ENCODE data around the gene ERC2. TPM values are rescaled to one million over a fixed set of nuclear protein-coding genes. Genes with fewer than 3 reads are reported as not detected.

Gene ERC2
- total RNA-seq, 3 donors from 2014 or later: 0.64 to 7.3 (median 1.3) TPM

DNA sequence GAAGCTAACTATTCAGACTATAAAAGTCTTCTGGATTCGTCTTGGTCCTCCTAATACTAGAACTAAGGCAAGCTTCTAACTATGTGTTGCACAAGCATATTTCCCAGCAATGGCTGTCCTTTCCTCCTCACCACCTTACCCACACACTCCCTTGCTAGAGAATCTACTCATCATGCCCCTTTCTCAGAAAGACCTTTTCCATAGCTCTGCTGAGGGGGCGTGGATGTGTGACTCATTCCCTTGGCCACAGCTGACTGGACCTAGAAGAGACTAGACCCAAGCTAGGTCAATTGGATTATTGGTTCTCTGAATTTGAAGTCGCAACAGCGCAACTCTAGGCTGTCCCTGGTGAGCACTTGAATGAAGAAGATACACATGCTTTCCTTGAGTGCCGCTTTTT, 47.1 kb downstream of the ERC2 start:
- no peak for TF ChIP-seq POLR2AphosphoS5 (IDR thresholded peaks at IDR 0.05)
- TF ChIP-seq POLR2A (IDR thresholded peaks at IDR 0.05): no peak
- TF ChIP-seq, protein P1, sequence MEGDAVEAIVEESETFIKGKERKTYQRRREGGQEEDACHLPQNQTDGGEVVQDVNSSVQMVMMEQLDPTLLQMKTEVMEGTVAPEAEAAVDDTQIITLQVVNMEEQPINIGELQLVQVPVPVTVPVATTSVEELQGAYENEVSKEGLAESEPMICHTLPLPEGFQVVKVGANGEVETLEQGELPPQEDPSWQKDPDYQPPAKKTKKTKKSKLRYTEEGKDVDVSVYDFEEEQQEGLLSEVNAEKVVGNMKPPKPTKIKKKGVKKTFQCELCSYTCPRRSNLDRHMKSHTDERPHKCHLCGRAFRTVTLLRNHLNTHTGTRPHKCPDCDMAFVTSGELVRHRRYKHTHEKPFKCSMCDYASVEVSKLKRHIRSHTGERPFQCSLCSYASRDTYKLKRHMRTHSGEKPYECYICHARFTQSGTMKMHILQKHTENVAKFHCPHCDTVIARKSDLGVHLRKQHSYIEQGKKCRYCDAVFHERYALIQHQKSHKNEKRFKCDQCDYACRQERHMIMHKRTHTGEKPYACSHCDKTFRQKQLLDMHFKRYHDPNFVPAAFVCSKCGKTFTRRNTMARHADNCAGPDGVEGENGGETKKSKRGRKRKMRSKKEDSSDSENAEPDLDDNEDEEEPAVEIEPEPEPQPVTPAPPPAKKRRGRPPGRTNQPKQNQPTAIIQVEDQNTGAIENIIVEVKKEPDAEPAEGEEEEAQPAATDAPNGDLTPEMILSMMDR (IDR thresholded peaks at IDR 0.05): no peak

DNA sequence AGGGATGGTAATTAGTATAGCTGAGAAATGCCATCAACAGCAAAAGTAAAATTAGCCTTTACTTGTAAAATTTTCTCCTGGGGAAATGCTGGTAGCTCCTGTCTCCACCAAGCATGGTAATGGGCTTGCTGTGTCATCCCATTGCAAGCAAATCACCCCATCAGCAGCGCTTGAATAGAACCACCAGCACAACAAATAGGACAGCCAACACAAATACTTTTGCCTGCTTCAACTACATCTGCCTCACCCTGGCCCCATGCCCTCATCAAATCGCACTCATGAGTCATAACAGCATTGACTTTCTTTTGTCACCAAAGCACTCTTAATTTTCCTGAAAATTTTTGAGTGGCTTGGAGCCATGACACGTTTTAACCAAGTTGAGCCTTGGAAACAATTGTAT, 52.6 kb downstream of the ERC2 start:
- no peaks in the 10 kb centered on the region for H3K9me3 ChIP-seq
- H3K36me3 ChIP-seq: no peaks in the 10 kb centered on the region
- no peak for DNase-seq (ENCODE audit: low spot score in 2 of 2)
- no peaks in the 10 kb centered on the region for H3K4me1 ChIP-seq
- H3K27ac ChIP-seq: no peak overlapping the region
- intact Hi-C loops (cut with DNase I; ENCODE audit: low total_unique reads): no loop called here
- TF ChIP-seq POLR2AphosphoS5 (IDR thresholded peaks at IDR 0.05) (no peak), POLR2A (IDR thresholded peaks at IDR 0.05) (no peak)
- TF ChIP-seq, protein P1 (IDR thresholded peaks at IDR 0.05): no peak
- H3K4me3 ChIP-seq: no peak overlapping the region
- H3K27me3 ChIP-seq: no peaks in the 10 kb centered on the region

More for the DNA sequence above, 47.1 kb downstream of the ERC2 start:
- no peaks in the 10 kb centered on the region for H3K36me3 ChIP-seq
- no peaks in the 10 kb centered on the region for H3K9me3 ChIP-seq
- H3K27ac ChIP-seq: no peak overlapping the region
- H3K4me3 ChIP-seq: no peak overlapping the region
- H3K4me1 ChIP-seq: no peaks in the 10 kb centered on the region
- H3K27me3 ChIP-seq: no peaks in the 10 kb centered on the region
- intact Hi-C loops (cut with DNase I; ENCODE audit: low total_unique reads): no loop called here
- DNase-seq (ENCODE audit: low spot score in 2 of 2): no peak

DNA sequence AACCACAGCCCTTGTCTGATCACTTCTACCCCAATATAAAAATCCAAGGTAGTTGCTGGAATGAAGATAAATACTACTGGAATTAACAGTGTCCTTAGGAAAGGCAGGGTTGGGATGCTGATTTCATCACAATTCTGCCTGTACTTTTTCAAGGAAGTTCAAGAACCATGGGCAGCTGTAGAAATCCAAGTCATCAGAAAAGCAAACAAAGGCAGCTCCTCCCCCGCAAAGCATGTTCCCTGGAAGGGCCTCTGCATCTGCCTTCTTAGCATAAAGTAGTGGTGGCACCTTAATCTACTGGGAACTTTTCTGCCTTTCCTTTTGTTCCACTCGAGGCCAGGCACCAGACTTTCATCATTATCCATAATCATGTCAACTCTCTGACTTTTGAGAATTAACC, 54.4 kb downstream of the ERC2 start:
- no peaks in the 10 kb centered on the region for H3K27me3 ChIP-seq
- H3K9me3 ChIP-seq: no peaks in the 10 kb centered on the region
- no peaks in the 10 kb centered on the region for H3K4me1 ChIP-seq
- DNase-seq (ENCODE audit: low spot score in 2 of 2): no peak
- H3K27ac ChIP-seq: no peak overlapping the region
- TF ChIP-seq POLR2A (IDR thresholded peaks at IDR 0.05) (no peak), POLR2AphosphoS5 (IDR thresholded peaks at IDR 0.05) (no peak)
- TF ChIP-seq, protein P1 (IDR thresholded peaks at IDR 0.05): no peak
- H3K4me3 ChIP-seq: no peak overlapping the region
- no peaks in the 10 kb centered on the region for H3K36me3 ChIP-seq
- intact Hi-C loops (cut with DNase I; ENCODE audit: low total_unique reads): no loop called here

DNA sequence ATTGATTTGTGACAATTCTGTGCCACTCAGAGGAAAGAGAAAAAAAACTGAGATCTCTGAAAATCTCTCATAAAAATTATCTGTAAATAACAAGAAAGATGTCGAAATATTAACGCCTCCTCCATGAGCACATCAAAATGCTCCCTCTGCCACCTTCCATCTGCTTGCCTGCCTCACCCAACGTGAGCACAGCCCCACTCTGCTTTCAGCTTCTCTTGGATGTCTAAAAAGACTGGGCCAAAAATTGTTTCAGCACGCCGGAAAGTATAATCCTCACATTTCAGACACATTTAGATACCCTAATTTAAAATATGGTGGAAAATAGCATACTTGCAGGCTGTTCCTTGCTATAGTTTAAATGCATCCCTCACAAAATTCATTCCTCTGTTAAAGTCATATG, 57.1 kb downstream of the ERC2 start:
- TF ChIP-seq POLR2AphosphoS5 (IDR thresholded peaks at IDR 0.05): no peak
- TF ChIP-seq, protein P1 (IDR thresholded peaks at IDR 0.05): no peak
- no peak for TF ChIP-seq POLR2A (IDR thresholded peaks at IDR 0.05)
- intact Hi-C loops (cut with DNase I; ENCODE audit: low total_unique reads): no loop called here
- H3K4me3 ChIP-seq: no peak overlapping the region
- H3K36me3 ChIP-seq: no peaks in the 10 kb centered on the region
- H3K27me3 ChIP-seq: no peaks in the 10 kb centered on the region
- no peaks in the 10 kb centered on the region for H3K4me1 ChIP-seq
- H3K9me3 ChIP-seq: no peaks in the 10 kb centered on the region
- no peak overlapping the region for H3K27ac ChIP-seq
- no peak for DNase-seq (ENCODE audit: low spot score in 2 of 2)

DNA sequence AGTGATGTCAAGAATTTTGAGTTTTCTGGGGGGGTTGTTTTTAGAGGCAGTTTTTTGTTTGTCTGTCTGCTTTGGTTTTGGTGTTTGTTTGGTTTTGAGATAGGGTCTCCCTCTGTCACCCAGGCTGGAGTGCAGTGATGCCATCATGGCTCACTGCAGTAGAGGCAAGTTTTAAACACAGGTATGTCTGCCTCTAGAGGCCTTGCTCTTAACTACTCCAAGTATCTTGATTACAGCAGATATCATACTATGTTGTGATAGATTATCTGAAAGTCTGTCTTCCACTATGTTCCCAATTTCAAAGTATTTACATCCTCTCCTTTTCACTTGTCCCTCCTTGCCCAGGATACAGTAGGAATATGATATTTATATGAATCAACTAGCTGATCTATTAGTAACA, 57.7 kb downstream of the ERC2 start:
- Histone ChIP-seq H3K27me3 (no peaks in the 10 kb centered on the region), H3K4me1 (no peaks in the 10 kb centered on the region), H3K36me3 (no peaks in the 10 kb centered on the region), H3K27ac (no peak overlapping the region), H3K4me3 (no peak overlapping the region), H3K9me3 (no peaks in the 10 kb centered on the region)
- intact Hi-C loops (cut with DNase I; ENCODE audit: low total_unique reads): no loop called here
- TF ChIP-seq POLR2A (IDR thresholded peaks at IDR 0.05): no peak
- no peak for TF ChIP-seq POLR2AphosphoS5 (IDR thresholded peaks at IDR 0.05)
- TF ChIP-seq, protein P1 (IDR thresholded peaks at IDR 0.05): no peak
- no peak for DNase-seq (ENCODE audit: low spot score in 2 of 2)

All from breast epithelium (tissue), 4 donors.